ENCODE data around the gene THSD4.

The THSD4 gene

DNA sequence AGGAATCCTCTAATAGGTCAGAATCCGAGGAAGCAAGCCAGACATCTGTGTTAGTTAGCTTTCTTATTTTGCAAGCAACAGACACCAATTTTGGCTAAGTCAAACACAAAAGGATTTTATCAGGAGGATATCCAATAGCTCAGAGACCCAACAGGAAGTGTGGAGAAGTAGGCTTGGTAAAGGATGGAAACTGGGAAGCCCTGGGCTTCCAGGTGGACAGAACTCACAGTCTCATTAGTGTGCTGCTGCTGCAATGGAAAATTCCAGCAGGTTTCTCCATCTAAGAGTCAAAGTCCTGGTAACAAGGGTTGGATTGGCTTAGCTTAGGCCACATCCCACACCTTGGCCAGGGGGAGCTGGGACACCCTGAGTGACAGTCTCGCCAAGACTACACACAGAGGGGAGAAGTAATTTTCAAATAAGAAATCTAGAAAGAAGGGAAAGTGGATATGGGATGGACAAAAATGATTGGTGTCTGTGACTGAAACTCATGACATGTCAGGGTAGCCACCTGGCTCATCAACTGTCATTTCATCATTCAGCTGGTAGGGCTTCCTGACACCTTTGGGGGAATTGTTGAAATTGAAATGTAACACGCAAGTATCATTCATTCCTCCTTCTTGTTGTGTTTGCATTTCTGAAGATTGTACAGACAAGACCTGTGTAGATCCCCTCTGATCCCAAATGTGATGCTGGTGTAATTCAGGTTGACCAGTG is 158.6 kb downstream of the THSD4 start:
- no peak for DNase-seq

DNA sequence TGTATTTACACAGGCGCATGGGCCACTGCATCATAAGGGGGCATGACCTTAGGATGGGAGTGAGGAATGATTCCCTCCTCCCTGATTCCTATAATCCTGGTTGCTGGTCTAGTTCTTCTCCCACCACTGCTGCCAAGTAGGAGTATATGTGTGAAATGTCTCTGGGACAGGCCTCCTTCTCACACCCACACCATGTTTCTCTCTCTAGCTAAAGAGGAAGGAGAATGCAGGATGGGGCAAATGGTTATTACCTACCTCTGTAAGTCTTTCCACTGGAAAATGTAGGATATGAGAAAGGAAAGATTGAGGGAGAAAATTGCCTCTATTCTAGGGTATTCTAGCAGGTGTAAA is 159.2 kb downstream of the THSD4 start:
- no peak for DNase-seq

GRCh38 chr15:71275098-71275497 is 159.8 kb downstream of the THSD4 start:
- DNase-seq = no peak

GRCh38 chr15:71275566-71276335 is 160.5 kb downstream of the THSD4 start:
- DNase-seq = no peak

DNA sequence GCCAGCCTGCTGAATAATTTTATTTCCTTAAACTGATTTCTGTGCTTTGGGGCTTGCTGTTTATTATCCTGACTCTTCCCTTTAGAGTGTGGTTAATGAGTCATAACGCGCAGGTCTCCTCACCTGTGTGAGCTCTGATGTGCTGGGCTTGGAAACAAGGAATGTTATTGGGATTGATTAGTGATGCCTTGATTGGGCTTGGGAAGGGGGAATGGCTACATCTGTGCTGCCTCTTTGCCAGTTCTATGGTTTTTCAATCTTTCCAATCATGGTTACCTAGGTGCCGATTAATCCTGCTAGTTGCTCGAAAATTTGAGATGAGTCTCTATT is 161.0 kb downstream of the THSD4 start:
- DNase-seq = no peak

- DNase-seq = no peak
Measured at GRCh38 chr15:71278989-71279756, 163.9 kb downstream of the THSD4 start.

DNA sequence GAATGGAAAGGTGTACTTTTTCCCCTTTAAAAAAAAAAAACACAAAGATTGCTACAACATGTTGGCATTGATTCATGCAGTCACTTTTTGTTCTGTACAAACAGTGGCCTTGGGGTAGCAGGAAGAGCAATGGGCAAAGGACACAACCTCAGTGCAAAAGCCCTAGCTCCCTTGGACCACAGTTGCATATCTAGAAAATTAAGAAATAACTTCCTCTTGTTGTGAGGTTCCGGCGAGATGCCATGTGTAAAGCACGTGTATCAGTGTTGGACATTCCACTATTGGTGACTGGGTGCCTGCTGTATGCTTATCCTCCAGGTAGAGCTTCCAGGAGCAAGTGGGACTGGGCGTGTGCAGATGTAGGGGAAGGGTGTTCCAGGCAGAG is 164.5 kb downstream of the THSD4 start:
- no peak for DNase-seq

GRCh38 chr15:71280206-71280605 is 164.9 kb downstream of the THSD4 start:
- no peak for DNase-seq

- DNase-seq = no peak
Measured at GRCh38 chr15:71281256-71281655, 166.0 kb downstream of the THSD4 start.

DNA sequence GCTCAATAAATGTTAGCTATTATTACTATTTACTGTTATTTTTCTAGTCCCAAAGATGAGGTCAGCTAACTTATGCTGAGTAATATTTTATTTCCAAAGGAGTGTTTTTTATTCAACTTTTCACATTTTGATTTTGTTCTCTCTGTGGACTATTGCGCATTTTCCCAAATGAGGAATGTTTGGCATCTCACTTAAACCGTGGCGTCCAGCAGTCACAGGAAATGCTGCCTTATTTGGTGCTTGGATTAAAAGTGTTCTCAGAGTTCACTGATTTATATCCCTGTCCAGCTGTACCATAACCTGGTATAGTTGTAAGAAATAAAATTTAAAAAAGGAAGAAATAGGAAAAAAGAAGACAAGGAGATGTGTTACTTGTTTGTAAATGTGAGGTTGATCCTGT is 166.8 kb downstream of the THSD4 start:
- DNase-seq = no peak

DNA sequence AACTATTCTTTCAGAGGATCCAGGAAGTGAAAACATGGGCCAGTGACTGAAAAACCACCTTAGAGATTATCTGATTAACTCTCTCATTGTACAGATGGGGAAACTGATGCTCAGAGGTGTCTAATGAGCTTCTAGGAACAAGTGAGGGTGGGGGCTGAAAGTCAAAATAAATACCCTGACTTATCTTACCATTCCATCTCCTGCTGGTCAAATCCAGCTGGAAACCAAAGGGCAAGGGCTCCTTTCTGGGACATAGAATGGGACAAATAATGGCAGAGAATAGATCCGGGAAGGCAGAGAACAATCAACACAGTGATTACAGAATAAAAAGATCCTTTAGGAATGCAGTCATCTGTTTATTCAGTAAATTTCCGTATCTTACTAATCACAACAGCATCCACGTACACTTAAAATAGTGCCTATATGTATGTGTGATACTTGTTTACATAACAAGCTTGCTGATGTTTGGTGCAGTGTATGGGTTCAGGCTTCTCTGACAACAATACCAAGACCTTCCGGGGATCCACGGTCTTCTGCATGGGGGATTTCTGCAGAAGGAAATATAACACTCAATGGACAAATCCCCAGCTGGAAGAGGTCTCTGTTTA is 173.2 kb downstream of the THSD4 start:
- DNase-seq = no peak

DNA sequence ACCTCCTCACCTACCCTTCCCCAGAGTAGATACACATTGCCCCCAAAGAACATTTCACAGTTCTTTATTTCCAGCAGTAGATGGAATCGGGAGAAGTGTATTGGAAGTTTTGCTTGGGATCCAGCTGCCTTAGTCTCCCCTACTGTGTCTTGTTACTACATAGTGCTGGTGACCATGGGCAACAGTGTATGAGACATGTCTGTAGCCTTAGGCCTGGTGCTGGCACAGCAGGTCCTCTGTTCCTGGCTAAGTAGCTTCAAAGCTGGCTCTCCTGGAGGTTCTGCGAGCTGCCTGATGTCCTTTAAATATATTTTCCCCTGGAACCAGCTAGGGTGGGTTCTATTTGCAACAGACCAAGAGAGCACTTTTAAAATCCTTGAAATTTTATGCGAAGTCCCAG is 174.7 kb downstream of the THSD4 start:
- no peak for DNase-seq

DNA sequence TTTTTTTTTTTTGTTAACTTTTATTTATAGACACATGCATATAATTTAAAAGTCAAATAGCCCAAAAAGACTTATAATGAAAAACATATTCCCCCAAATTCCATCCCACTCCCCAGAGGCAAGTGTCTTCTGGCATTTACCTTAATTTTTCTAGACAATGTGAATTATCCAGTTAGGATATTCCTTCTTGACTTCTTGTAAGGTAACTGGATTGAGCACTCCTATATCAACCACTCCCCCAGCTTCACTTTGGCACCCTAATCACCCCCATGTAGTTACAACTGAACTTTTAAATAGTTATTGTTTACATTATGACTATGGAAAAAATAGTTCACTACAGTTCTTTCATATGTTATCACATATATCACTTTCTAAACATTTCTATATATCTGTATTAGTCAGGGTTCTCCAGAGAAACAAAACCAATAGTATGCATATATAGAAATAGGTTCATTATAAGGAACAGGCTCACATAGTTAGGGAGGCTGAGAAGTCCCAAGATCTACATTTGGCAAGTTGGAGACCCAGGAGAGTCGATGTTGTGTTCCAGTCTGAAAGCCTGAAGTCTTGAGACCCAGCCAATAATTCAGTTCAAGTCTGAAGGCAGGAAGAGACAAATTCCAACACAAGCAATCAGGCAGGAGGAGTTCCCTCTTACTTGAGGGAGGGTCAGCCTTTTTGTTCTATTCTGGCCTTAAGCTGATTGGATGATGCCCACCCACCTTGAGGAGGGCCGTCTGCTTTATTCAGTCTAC is 175.8 kb downstream of the THSD4 start:
- DNase-seq = no peak

DNA sequence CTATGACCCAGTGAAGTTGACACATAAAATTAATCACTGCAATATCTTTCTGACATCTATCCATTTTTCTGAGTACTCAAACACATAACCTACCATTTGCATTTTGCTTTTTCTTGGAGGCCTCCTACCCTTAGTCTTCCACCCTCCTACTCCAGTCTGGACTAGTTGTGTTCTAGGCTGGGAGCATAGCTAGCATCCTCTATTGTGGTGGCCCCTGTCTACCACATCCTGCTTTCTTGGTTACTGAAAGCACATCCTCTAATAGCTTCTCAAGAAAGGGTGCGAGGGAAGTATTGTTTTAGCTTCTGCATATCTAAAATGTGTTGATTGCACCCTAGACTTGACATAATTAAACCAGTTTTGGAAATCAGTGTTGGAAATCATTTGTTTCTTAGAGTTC is 176.5 kb downstream of the THSD4 start:
- DNase-seq = no peak

GRCh38 chr15:71293723-71294122 is 178.5 kb downstream of the THSD4 start:
- no peak for DNase-seq

- DNase-seq = no peak
Measured at GRCh38 chr15:71294251-71294910, 179.1 kb downstream of the THSD4 start.

- no peak for DNase-seq
Measured at GRCh38 chr15:71294911-71295602, 179.8 kb downstream of the THSD4 start.

- no peak for DNase-seq
Measured at GRCh38 chr15:71295603-71296314, 180.5 kb downstream of the THSD4 start.

- DNase-seq = no peak
Measured at GRCh38 chr15:71296315-71296679, 181.0 kb downstream of the THSD4 start.

GRCh38 chr15:71301958-71302621 is 186.8 kb downstream of the THSD4 start:
- DNase-seq = no peak

All from cortex of kidney (tissue), 1 donor.